RPMI7951 (cell line): ENCODE results near the gene FN3KRP. TPM values are rescaled to one million over a fixed set of nuclear protein-coding genes. Genes with fewer than 3 reads are reported as not detected.

Source experiments
- total RNA-seq: library from RNA; depleted of rRNA; stranded (reverse); fragments of >200 nt; shearing (Covaris generic); gene quantifications from 2 replicates; pipeline ENCODE4 v1.2.3, GENCODE V29; 2014; rRNA removed

Gene FN3KRP
- total RNA-seq, 1 experiment from 2014 or later: 21.5 TPM

Other genes with a start within 250 kb of the FN3KRP start
- gene FOXK2, start 197.0 kb upstream of the FN3KRP start, total RNA-seq: 17.1 and 17.8 TPM in 2 replicates
- gene WDR45B, start 68.3 kb upstream of the FN3KRP start, total RNA-seq: 59.1 and 62.5 TPM in 2 replicates
- 3.2 and 7.3 TPM in 2 replicates for gene RAB40B, start 18.0 kb upstream of the FN3KRP start, total RNA-seq
- 0.68 TPM in 1 of 2 replicates, not detected in the other for gene FN3K, start 18.9 kb downstream of the FN3KRP start, total RNA-seq
- 15.8 and 18.4 TPM in 2 replicates for gene TBCD, start 35.4 kb downstream of the FN3KRP start, total RNA-seq
- not detected in 2 replicates for gene ZNF750, start 123.3 kb downstream of the FN3KRP start, total RNA-seq